ENCODE data around the gene PLEKHS1. TPM values are rescaled to one million over a fixed set of nuclear protein-coding genes. Genes with fewer than 3 reads are reported as not detected.

The PLEKHS1 gene
- total RNA-seq, 1 experiment from 2014 or later: 13.8 TPM

GRCh38 chr10:113754768-113755167, 3.3 kb downstream of the PLEKHS1 start:
- CTCF ChIA-PET: no interaction called here
- Mint-ChIP-seq H3K27ac (ENCODE audit: unreplicated experiment) (no peak overlapping the region), H3K9me3 (ENCODE audit: low read depth, unreplicated experiment) (no peaks in the 10 kb centered on the region), H3K36me3 (ENCODE audit: insufficient read depth, unreplicated experiment) (peaks cover 3% of the 10 kb centered on the region), H3K4me1 (ENCODE audit: low read depth, unreplicated experiment) (no peaks in the 10 kb centered on the region), H3K27me3 (ENCODE audit: unreplicated experiment) (no peaks in the 10 kb centered on the region), H3K4me3 (ENCODE audit: low read depth, unreplicated experiment) (no peak overlapping the region)
- no TSS peak for BruUV-seq (replicated peaks)
- intact Hi-C loops (cut with micrococcal nuclease; ENCODE audit: unreplicated experiment): no loop called here
- no peak for DNase-seq
- TF ChIP-seq CTCF (IDR thresholded peaks at IDR 0.05; ENCODE audit: unreplicated experiment): no peak

DNA sequence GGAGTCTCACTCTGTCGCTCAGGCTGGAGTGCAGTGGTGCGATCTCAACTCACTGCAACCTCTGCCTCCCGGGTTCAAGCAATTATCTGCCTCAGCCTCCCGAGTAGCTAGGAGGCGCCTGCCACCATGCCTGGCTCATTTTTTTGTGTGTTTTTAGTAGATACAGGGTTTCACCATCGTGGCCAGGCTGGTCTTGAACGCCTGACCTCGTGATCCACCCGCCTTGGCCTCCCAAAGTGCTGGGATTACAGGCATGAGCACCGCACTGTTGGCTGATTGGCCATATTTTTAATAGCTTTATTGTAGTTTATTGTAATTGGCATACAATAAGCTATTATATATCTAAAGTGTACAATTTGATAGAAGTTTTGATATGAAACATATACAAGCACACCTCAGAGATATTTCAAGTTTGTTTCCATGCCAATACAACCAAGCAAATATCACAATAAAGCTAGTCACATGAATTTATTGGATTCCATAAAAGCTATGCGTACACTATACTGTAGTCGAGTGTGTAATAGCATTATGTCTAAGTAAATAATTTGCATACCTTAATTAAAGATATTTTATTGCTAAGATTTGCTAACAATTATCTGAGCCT, 5.6 kb downstream of the PLEKHS1 start:
- peaks cover 3% of the 10 kb centered on the region for H3K36me3 Mint-ChIP-seq (ENCODE audit: insufficient read depth, unreplicated experiment)
- H3K4me1 Mint-ChIP-seq (ENCODE audit: low read depth, unreplicated experiment): no peaks in the 10 kb centered on the region
- no peak overlapping the region for H3K27ac Mint-ChIP-seq (ENCODE audit: unreplicated experiment)
- no peak overlapping the region for H3K4me3 Mint-ChIP-seq (ENCODE audit: low read depth, unreplicated experiment)
- no peak for DNase-seq
- no peaks in the 10 kb centered on the region for H3K27me3 Mint-ChIP-seq (ENCODE audit: unreplicated experiment)
- BruUV-seq (replicated peaks): no TSS peak
- no peak for TF ChIP-seq CTCF (IDR thresholded peaks at IDR 0.05; ENCODE audit: unreplicated experiment)
- CTCF ChIA-PET: interaction anchor here (0.8 kb wide), 1 partner anchor 303 kb away, joined by 3 read pairs; no protein-coding TSS in a partner anchor
- intact Hi-C loops (cut with micrococcal nuclease; ENCODE audit: unreplicated experiment): no loop called here
- H3K9me3 Mint-ChIP-seq (ENCODE audit: low read depth, unreplicated experiment): no peaks in the 10 kb centered on the region

DNA sequence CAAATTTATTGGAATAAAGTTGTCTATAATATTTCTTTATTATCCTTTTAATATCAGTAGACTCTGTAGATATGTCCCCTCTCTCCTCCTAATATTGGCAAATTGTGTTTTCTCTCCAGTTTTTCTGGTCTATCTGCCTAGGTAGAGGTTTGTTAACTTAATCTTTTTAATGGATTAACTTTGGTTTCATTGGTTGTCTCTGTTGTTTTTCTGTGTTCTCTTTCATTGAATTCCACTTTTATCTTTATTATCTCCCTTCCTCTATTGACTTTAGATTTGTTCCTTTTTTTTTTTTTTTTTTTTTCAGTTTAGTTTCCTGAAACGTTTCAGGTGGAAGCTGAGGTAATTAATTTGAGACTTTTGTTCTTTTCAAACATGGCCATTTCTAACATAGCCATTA, 10.6 kb downstream of the PLEKHS1 start:
- intact Hi-C loops (cut with micrococcal nuclease; ENCODE audit: unreplicated experiment): no loop called here
- CTCF ChIA-PET: no interaction called here
- Mint-ChIP-seq H3K27me3 (ENCODE audit: unreplicated experiment) (no peaks in the 10 kb centered on the region), H3K9me3 (ENCODE audit: low read depth, unreplicated experiment) (no peaks in the 10 kb centered on the region), H3K4me3 (ENCODE audit: low read depth, unreplicated experiment) (no peak overlapping the region), H3K27ac (ENCODE audit: unreplicated experiment) (no peak overlapping the region), H3K36me3 (ENCODE audit: insufficient read depth, unreplicated experiment) (no peaks in the 10 kb centered on the region), H3K4me1 (ENCODE audit: low read depth, unreplicated experiment) (peaks cover 17% of the 10 kb centered on the region)
- TF ChIP-seq CTCF (IDR thresholded peaks at IDR 0.05; ENCODE audit: unreplicated experiment): no peak
- DNase-seq: no peak
- no TSS peak for BruUV-seq (replicated peaks)

- CTCF ChIA-PET: no interaction called here
- no peak for TF ChIP-seq CTCF (IDR thresholded peaks at IDR 0.05; ENCODE audit: unreplicated experiment)
- H3K27ac Mint-ChIP-seq (ENCODE audit: unreplicated experiment): no peak overlapping the region
- H3K9me3 Mint-ChIP-seq (ENCODE audit: low read depth, unreplicated experiment): no peaks in the 10 kb centered on the region
- intact Hi-C loops (cut with micrococcal nuclease; ENCODE audit: unreplicated experiment): no loop called here
- H3K36me3 Mint-ChIP-seq (ENCODE audit: insufficient read depth, unreplicated experiment): no peaks in the 10 kb centered on the region
- no TSS peak for BruUV-seq (replicated peaks)
- no peaks in the 10 kb centered on the region for H3K27me3 Mint-ChIP-seq (ENCODE audit: unreplicated experiment)
- DNase-seq: no peak
- peaks cover 17% of the 10 kb centered on the region for H3K4me1 Mint-ChIP-seq (ENCODE audit: low read depth, unreplicated experiment)
- no peak overlapping the region for H3K4me3 Mint-ChIP-seq (ENCODE audit: low read depth, unreplicated experiment)
Measured at GRCh38 chr10:113764582-113764981, 13.1 kb downstream of the PLEKHS1 start.
